ACHN (cell line): ENCODE results near the gene EVI2B.
"Not testable (repeated sequence)": the region's sequence is repeated elsewhere in the genome, so short reads cannot be mapped to it uniquely, and the experiment has no call there.

Experiments used
- DNase-seq: peaks from one replicate; pipeline ENCODE4 v3.0.0-alpha.2; 2015
- in situ Hi-C: cut with HindIII; loops from 2 replicates; pipeline ENCODE4 v1.10.0; 2017; ENCODE audit warnings: low sequenced_read_pairs, low pct_ligation_motif_present, low pct_unique_long_range_greater_than_20kb

Gene EVI2B, protein sequence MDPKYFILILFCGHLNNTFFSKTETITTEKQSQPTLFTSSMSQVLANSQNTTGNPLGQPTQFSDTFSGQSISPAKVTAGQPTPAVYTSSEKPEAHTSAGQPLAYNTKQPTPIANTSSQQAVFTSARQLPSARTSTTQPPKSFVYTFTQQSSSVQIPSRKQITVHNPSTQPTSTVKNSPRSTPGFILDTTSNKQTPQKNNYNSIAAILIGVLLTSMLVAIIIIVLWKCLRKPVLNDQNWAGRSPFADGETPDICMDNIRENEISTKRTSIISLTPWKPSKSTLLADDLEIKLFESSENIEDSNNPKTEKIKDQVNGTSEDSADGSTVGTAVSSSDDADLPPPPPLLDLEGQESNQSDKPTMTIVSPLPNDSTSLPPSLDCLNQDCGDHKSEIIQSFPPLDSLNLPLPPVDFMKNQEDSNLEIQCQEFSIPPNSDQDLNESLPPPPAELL

DNA sequence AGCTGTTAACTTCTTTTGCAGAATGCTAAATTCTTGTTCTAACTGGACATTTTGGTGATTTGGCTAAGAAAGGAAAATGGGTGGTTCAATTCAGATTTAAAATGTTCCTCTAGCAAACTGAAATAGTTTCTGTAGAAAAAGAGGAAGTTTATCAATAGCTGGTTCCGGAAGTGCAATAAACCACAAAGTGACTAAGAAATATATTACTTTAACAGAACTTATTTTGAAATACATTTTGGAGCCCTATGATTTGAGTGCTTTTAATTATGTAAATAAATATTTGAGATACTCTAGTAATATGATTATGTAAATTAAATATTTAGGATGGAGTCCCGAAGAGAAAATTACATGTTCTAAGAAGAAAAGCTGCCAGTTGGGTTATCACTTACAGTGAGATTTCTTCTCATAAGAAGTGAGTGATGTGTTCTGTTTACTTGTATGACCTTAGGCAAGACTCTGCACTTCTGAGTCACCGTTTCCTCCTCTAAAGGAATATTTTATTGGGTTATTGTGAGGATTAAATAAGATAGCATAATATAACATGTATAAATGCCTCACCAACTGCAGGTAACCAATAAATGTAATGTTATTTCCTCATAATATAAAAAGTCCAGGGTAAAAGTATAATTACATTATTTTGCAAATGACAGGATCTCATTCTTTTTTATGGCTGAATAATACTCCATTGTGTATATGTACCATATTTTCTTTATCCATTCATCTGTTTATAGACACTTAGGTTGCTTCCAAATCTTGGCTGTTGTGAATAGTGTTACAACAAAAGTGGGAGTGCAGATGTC is at the start of gene EVI2B:
TSS of gene EVI2B (minus strand) at position 73 of the 800 bp plus-strand sequence. CDS start 8,445 bp downstream, outside the sequence.
- in situ Hi-C loops, result no loop called here
- no peak for DNase-seq

DNA sequence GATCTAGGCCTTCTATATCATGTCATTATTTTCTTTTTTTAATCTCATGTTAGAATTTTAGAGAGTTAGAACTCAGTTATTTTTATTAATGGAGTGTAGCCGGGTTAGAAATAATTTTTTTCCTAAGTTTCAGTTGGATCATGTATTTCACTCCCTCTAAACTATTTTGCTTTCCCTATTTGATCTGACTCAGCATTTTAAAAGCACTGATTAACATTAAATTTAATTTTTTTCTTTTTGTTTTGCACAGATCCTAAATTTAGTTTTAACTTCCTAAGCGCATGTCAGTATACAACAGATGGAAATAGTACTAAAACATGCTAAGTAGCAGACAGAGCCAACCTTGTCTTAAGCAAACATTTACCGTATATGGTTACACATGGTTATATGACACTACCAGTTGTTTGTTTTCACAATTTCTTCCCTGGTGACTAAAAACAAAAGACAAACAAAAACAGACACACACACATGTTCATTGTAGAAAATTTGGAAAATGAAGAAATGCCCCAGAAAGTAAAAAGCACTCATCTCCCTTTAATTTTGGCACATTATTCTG is 44.1 kb upstream of the EVI2B start:
- in situ Hi-C loops, result loop anchor here (25.0 kb wide), 1 partner anchor 96 kb away; no protein-coding TSS in a partner anchor

DNA sequence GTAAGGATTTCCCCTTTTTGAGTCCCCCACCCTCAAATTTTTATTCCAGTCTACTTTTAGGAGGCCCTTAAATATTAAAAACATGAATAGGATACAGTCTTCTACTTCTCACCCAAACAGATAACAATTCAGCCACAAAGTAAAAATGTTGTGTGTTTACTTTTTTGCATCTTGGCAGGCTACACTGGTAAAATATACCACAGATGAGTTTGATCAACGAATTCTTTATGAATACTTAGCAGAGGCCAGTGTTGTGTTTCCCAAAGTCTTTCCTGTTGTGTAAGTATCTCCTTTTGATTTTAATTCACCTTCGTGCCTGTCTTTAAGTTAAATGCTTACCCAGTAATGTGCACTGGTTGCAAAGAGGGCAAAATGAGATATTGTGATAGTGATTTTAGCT is 43.2 kb upstream of the EVI2B start:
- no peak for DNase-seq
- in situ Hi-C loops, result loop anchor here (25.0 kb wide), 1 partner anchor 95 kb away; no protein-coding TSS in a partner anchor

More for the DNA sequence above, 44.1 kb upstream of the EVI2B start:
- DNase-seq, result no peak

DNA sequence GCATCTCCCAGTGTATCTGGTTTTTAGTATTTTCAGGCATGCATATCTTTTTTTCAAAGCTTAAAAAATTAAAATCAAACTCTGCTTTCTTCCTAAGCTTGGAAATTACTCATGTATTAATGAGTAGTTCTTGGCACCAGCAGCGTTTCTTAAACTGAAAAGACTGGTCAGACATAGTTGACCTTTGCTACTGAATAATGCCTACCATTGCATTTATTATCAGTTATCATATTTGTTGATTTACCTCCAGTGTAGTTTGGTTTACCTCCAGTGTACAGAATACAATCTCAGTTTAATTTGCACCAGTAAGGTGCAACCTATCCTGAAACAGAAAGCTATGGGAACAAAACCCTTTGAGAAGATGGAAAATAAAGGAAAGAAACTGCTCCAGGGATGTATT is 42.1 kb upstream of the EVI2B start:
- in situ Hi-C loops, result loop anchor here (25.0 kb wide), 1 partner anchor 94 kb away; no protein-coding TSS in a partner anchor
- no peak for DNase-seq

DNA sequence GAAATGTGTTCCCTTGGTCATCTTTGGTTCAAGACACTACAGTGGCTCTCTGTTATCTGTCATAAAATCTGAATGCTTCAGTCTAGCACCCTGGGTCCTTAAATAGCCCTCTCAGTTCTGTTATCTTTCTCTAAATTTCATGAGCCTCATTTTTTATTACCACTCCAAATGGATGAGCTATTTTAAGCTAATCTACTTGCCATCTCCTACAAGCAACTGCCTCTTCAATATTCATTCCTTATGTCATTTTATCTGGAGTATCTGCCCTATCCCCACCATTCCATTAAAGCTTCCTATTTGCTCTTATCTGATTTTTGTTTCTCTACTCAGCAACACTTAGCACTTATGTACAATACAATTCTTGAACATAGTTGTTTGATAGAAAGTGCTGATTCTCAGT is 35.6 kb upstream of the EVI2B start:
- DNase-seq, result no peak
- in situ Hi-C loops, result no loop called here

DNA sequence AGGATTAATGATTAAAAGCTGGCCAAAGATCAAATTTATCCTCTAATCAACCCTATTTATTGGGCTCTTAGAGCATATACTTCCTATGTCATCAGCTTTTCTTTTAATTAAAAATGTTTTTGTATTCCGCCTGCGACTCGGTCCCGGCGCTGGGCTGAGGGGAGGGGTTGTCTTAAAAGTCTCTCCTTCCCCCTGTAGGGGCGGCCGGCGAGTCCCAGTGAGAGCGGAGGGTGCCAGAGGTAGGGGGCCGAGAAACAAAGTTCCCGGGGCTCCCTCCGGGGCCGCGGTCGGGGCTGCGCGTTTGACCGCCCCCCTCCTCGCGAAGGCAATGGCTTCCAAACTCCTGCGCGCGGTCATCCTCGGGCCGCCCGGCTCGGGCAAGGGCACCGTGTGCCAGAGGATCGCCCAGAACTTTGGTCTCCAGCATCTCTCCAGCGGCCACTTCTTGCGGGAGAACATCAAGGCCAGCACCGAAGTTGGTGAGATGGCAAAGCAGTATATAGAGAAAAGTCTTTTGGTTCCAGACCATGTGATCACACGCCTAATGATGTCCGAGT is 31.4 kb upstream of the EVI2B start:
- DNase-seq, in situ Hi-C loops: not testable (repeated sequence)

DNA sequence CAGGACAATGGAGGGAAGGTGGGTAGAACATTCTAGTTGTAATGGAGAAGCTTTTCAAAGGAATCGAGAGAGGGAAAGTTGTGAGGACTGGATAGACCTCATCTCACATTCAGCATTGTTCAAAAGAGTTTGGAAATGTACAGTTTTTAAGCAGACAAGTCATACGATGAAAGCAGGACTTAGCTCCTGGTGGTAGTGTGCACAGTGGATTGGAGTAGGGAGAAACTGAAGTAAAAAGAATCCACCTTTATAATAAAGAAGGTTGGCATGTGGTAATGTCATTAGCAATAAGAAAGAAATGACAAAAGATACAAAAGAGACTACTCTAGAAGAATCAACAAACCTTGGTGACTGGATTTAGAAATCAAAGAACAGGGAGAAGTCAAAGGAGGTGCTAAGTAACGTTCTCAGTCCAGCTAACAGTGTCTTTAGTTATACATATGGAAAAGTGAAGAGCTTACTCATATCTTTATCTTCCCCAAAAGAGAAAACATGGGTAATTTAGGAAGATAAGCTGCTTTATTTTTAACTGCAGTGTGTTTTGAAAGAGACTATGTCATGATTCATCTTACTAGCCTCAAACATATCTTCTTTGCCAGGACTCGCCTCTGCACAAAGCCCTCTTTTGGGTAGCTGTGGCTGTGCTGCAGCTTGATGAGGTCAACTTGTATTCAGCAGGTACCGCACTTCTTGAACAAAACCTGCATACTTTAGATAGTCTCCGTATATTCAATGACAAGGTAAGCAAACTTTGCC is 26.2 kb upstream of the EVI2B start:
- DNase-seq, result no peak
- in situ Hi-C loops, result no loop called here

DNA sequence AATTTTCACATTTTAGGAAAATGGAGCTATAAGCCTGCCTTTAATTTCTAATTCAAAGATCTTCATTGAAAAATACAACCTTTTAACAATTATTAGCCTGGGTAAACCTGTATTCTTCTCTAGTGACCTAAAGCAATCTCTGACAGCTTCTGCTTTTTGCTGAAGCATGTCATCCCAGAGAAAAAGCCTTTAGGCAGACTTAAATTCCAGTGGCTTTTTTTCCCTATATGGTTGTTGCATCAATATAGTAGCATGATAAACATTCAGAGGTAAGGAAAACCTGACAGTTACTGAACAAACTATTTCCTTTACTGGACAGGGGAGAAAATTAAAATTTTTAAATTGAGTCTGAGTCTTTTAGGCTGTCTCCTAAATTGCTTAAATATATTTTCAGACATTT is 15.4 kb upstream of the EVI2B start:
- in situ Hi-C loops, result no loop called here
- no peak for DNase-seq

DNA sequence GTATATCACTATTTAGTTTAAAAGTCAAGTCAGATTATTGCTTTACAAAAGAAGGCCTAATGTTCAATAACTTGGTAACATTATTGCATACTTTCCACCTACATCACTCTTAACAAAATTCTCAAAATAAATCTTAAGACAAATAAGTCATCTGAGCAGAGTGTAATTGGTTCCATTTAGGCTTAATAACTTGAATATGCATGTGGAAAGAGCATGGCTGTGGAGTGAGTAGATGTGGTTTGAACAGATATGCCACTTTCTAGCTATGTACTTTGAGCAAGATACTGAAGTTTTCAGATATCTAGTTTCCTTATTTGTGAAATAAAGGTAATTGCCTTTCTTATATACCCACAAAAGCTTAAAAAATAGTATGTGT is 14.3 kb upstream of the EVI2B start:
- in situ Hi-C loops, result no loop called here
- no peak for DNase-seq

DNA sequence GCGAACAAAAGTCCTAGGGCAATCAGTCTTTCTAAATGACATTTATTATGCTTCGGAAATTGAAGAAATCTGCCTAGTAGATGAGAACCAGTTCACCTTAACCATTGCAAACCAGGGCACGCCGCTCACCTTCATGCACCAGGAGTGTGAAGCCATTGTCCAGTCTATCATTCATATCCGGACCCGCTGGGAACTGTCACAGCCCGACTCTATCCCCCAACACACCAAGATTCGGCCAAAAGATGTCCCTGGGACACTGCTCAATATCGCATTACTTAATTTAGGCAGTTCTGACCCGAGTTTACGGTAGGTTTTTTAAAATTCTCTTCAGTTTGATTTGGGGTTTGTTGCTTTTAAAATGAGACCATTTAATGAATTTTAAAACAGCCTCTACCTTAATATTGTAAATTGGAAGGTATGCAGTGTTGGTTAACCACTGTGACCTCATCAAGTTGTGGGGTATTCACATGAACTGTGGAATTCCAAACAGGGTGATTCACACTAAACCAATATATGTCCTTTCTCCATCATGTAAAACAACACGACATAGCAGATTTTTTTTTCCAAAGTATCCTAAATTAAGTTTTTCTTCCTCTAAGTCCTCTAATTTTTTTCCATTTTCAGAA is 13.8 kb upstream of the EVI2B start:
- in situ Hi-C loops, result no loop called here
- peak; percentile 84 for DNase-seq

DNA sequence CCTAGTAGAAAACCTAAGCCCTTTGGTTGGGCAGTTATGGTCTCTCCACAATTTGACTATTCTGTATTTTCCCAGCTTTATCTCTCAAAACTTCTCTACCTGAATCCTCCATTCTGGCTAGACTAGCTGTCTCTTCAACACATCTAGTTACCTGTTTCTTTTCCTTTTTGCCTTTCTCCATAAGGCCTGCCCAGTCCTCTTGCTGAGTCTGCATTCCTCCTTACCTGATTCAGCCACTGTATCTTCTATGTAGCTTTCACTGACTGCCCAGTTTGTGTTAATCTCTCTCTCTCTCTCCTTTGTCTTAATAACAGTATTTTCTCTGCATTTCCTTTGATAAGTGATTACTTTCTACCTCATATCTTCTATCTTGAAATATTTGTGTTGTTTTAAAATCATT is 9.7 kb upstream of the EVI2B start:
- DNase-seq, result no peak
- in situ Hi-C loops, result no loop called here

DNA sequence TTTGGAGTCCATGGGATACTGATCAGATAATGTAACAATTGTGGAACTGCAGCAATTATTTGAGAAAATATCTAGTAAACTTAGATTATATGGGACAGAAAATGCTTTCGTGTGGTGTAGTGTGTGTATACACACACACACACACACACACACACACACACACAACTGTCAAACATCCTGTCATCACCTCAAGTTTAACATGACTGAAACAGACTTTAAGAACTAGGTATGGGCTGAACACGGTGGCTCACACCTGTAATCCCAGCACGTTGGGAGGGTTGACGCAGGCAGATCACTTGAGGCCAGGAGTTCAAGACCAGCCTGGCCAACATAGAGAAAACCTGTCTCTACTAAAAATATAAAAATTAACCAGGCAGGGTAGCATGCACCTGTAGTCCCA is 8.1 kb upstream of the EVI2B start:
- in situ Hi-C loops, result no loop called here
- DNase-seq, result no peak

DNA sequence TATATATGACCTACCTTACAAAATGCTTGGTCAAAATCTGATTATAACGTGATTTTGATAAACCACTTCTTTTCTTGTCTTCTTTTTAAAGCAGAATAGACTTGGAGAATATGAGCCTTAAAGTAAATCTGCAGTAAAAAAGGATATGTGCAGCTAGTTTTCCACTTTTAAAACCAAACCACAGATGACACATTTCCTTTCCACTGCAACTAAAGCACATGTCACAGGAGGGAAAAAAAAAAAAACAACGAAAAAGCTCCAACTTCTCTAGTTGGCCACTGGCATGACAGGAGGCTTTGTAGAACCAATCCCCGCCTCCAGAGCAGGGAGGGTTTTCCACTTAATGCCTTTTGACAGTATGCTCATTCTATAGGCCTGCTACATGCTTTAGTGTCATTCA is 7.6 kb upstream of the EVI2B start, which contains the start of gene EVI2A:
TSS of gene EVI2A (minus strand) at position 142 of the 400 bp plus-strand sequence. CDS start 2,609 bp downstream, outside the sequence.
- in situ Hi-C loops, result no loop called here
- peak; percentile 90 for DNase-seq

DNA sequence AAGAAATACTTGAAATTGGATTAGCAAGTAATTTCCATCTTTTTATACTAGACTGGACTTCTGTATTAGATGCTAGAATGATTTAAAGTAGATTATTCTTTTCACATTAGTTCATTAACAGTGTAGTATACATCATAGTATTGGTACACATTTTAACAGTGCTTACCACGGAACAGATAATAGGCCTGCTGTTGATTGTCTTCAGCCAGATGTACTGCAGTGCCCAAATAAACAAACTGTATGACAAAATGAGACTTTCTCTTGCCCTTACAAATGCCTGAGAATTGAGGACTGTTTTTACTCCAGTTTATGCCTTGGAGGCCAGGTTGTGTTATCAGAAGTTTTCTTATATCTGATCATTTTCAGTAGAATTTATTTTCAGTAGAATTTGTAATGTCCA is 6.9 kb upstream of the EVI2B start:
- in situ Hi-C loops, result no loop called here
- no peak for DNase-seq

DNA sequence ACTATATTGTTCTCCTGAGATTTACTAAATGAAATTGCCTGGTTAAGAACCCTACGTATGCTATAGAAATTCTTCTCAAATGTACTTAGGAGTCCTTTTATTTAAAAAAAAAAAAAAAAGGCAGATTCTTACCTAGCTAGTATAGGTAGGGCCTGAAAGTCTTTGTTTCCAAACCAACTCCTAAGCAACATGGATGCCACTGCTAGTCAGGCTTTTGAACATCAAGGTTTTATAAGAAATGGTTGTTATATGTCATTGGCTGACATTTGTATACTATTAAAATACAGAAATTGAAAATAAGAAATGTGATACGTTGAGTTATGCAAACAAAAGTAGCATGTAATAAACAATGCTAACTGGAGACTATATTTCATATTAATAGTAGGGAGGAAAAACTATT is 6.4 kb upstream of the EVI2B start:
- DNase-seq, result peak; percentile 19
- in situ Hi-C loops, result no loop called here

DNA sequence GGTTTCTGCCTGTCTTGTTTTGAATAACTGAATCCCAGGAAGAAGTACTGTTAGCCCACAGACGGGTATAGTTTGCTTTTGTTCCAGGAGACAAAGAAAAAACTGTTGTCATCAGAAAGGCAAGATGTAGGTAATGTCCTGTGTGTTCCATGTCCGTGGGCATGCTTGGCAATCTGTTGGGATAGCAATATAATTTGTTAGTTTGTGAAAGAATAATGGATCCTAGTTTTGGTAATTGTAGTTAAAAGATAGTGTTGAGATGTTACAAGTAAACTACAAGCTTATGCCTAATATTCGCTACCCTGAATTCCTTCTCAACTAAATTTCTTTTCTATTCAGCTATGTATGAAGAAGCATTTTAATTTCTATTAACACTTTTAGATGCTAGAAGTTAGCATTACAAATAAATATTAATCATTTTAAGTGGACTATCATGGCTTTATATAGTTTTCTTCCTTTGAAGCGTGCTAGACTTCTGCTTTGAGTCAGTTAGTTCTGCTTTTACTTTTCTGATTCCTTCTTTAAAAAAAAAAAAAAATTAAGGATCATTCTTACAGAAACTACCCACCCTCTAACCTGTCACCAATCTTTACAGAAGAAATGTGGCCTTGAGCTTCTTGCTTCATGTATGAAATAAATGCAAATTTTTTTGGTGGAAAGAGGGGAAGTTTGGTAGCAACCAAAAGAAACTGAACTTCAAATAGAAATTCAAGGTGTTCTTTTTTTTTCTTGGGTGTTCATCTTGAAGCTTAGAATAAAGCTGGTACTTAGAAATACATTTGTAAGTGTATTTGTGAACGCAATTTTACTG is 5.2 kb upstream of the EVI2B start:
- DNase-seq, result peak; percentile 23
- in situ Hi-C loops, result no loop called here

DNA sequence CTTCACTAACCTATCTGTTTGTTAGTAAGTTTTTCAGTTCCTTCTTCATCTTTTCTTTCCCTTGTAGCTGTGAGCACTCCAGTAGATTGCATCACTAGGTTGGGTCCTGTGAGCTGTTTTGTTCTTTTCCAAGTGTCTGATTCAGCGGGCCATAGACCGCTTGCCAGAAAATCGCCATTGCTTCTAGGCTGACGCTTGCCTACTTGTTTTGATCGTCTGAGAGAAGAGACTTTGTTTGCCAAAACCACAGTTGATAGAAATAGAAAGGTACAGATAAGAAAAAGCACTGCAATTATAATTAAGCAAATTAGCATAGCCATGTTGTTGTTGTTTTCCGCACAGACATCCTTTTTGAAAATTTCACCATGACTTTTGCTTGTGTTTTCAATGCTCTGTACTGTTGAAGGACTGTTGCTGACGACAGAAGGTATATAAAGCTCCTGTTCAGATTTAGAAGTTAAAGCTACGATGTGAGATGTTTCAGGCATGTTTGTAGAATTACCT is 4.5 kb upstream of the EVI2B start:
- peak; percentile 86 for DNase-seq

More for the DNA sequence above, 4.5 kb upstream of the EVI2B start:
- in situ Hi-C loops, result no loop called here
